Calu3 (cell line): ENCODE data around the gene ELMOD3. TPM values are rescaled to one million over a fixed set of nuclear protein-coding genes. Genes with fewer than 3 reads are reported as not detected.

ENCODE experiments used
- BruUV-seq: library from RNA; stranded (reverse); fragments of 400-500 nt; replicated peaks from 2 replicates; lab custom pipeline; 2021; lab: Mats Ljungman, UMichigan
- CTCF ChIA-PET: fragments of 300-600 bp; sonication (Branson Sonifier 250); formaldehyde crosslinking; loops from one replicate; lab custom pipeline; 2022; ENCODE audit warnings: antibody characterized with exemption; lab: Charles Lee
- DNase-seq: peaks from one replicate; pipeline ENCODE4 v3.0.0; 2022
- H3K27ac Mint-ChIP-seq: one replicate; pipeline ENCODE4 v1.8.0; 2022; ENCODE audit warnings: mixed read lengths; ENCODE audit not compliant: unreplicated experiment
- H3K27me3 Mint-ChIP-seq: one replicate; pipeline ENCODE4 v1.8.0; 2022; ENCODE audit warnings: mixed read lengths; ENCODE audit not compliant: unreplicated experiment
- H3K36me3 Mint-ChIP-seq: one replicate; pipeline ENCODE4 v1.8.0; 2022; ENCODE audit warnings: mild to moderate bottlenecking, moderate library complexity, mixed read lengths; ENCODE audit not compliant: insufficient read depth, unreplicated experiment
- H3K4me1 Mint-ChIP-seq: one replicate; pipeline ENCODE4 v1.8.0; 2022; ENCODE audit warnings: mild to moderate bottlenecking, low read depth, mixed read lengths; ENCODE audit not compliant: unreplicated experiment
- H3K4me3 Mint-ChIP-seq: one replicate; pipeline ENCODE4 v1.8.0; 2022; ENCODE audit warnings: mild to moderate bottlenecking, low read depth, moderate library complexity, mixed read lengths; ENCODE audit not compliant: unreplicated experiment
- H3K9me3 Mint-ChIP-seq: one replicate; pipeline ENCODE4 v1.8.0; 2022; ENCODE audit warnings: low read depth, mixed read lengths; ENCODE audit not compliant: unreplicated experiment
- intact Hi-C: fragments of 100-400 bp; cut with micrococcal nuclease; formaldehyde crosslinking; loops from one replicate; pipeline ENCODE4 v1.10.0; 2022; ENCODE audit not compliant: unreplicated experiment
- total RNA-seq: library from RNA; stranded (reverse); gene quantifications from 2 replicates; pipeline ENCODE4 v1.2.3, GENCODE V29; 2022
- TF ChIP-seq, protein P1 (sequence below): fragments of 200-600 bp; IDR thresholded peaks from one replicate; pipeline ENCODE4 v1.8.0; 2022; ENCODE audit warnings: antibody characterized with exemption; ENCODE audit not compliant: unreplicated experiment

Gene ELMOD3
- total RNA-seq, 1 experiment from 2014 or later, result 12.9 TPM

DNA sequence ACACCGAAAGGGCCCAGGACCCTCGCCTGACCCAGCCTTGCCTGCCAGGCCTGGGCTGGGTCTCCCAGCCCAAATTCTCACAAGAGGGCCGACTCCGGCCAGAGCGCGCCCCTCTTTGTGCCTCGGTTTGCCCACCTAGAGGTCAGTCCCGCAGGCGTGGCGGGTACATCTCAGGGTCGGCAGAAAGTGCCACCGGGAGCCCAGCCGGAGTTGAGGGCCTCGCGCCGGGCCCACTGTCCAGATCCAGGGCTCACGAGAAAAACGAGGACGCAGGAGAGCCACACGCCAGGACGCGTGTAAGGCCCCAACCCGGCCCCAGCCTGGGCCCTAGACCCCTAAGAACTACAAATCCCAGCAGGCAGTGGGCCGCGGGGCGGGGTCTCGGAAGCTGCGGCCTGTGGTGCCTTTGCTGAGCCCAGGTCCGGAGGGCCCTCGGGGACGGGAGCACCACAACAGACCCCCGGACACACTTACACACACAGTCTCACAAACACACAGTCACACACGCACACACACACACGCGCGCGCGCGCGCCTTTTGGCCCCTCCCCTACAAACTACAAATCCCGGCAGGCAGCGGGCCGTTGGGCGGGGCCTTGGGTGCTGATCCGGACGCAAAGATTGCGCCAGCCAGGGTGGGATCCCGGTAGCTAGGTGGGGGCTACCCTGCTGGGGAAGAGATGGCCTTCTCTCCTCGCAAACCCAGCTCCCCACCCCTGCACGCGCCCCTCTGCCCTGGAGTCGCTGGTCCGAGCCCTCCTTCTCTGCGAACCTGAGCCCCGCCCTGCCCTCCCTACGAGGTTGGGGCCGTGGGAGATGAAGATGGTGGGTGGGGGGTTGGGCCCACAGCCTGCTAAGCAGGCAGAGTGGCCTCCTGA is 63.8 kb downstream of the ELMOD3 start, which contains the start of gene SH2D6:
Gene SH2D6 (plus strand): TSS at position 583 of the 877 bp plus-strand sequence. CDS start 10,752 bp downstream, outside the sequence.
- peak within 1 kb of the TSS; percentile 55 for H3K27ac Mint-ChIP-seq
- no peaks in the 10 kb centered on the region for H3K27me3 Mint-ChIP-seq
- H3K36me3 Mint-ChIP-seq, result peaks cover 59% of the 10 kb centered on the region
- H3K4me1 Mint-ChIP-seq, result peaks cover 50% of the 10 kb centered on the region
- peak; percentile 87 for DNase-seq
- BruUV-seq, result no TSS peak
- TF ChIP-seq, protein P1, sequence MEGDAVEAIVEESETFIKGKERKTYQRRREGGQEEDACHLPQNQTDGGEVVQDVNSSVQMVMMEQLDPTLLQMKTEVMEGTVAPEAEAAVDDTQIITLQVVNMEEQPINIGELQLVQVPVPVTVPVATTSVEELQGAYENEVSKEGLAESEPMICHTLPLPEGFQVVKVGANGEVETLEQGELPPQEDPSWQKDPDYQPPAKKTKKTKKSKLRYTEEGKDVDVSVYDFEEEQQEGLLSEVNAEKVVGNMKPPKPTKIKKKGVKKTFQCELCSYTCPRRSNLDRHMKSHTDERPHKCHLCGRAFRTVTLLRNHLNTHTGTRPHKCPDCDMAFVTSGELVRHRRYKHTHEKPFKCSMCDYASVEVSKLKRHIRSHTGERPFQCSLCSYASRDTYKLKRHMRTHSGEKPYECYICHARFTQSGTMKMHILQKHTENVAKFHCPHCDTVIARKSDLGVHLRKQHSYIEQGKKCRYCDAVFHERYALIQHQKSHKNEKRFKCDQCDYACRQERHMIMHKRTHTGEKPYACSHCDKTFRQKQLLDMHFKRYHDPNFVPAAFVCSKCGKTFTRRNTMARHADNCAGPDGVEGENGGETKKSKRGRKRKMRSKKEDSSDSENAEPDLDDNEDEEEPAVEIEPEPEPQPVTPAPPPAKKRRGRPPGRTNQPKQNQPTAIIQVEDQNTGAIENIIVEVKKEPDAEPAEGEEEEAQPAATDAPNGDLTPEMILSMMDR, result no peak
- intact Hi-C loops, result no loop called here
- CTCF ChIA-PET, result interaction anchor here (0.5 to 4.5 kb wide), 6 partner anchors 64 to 143 kb away, joined by 3 to 66 read pairs (median 3); partner anchors contain the start of genes ELMOD3 and GGCX
- no peaks in the 10 kb centered on the region for H3K9me3 Mint-ChIP-seq
- peak within 1 kb of the TSS; percentile 83 for H3K4me3 Mint-ChIP-seq

DNA sequence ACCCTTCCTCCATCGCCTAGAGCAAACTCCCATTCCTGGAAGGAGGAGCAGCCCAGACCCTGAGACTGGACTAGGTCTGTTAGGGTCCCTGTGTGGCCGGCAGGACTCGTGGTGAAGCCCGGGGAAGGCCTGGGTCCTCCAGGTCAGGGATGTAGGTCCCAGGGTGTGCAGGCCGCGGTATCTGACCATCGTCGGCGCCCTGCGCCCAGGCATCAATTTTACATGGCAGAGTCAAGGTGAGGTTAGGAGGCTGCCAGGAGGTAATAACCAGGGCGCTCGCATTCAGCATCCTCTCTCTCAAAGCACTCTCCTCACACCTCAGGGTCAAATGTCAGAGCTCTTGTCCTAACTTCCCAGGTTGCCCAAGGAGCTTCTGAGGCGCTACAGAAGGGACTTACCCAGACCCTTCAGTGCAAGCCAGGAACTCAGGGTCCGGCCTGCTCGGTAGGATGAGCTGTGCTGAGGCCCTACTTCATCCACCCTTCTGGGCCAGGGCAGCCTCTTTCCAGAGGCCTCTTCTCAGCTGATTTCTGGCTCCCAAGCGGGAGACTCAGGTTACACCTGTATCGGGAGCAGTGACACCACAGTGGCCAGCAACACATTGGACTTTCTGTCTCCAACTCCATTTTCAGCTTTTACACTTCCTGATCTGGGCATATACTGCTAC is 64.6 kb downstream of the ELMOD3 start:
- TSS peak; percentile 74 for BruUV-seq
- TF ChIP-seq, protein P1, result no peak

DNA sequence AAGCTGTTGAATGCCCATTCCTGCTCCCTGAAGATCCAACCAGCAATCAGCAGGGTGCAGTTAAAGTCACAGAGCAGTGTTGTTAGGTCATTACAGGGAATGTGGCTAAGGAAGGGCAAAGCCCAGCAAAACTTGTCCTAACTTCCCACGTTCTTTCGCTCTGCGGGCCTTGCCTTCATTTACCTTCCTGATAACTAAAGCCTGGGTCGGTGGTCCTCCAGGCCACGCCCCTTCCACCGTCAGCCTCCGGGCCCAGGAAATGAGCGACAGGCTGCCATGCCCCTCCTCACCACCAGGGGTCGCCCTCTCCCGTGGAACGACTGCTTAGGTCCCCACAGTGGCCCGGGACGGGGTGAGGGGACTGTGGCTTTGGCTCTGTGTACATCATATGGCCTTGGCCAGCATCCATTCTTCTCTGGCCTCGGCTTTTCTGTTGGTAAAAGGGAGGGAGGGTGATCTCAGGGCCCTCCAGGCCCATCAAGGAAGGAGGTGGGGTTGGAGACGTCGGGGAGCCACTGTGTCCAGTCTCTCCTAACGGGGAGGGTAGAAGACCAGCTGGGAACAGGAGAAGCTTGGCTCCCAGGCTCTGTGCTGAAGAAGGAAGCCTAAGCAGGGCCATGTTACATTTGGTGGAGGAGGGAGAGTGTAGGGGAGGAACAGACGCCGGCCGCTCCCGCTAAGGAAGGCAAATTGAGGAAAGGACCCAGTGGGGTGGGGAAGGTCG is 66.1 kb downstream of the ELMOD3 start:
- peak overlapping the region; percentile 56 for H3K4me3 Mint-ChIP-seq
- TF ChIP-seq, protein P1, result peak; percentile 97
- no TSS peak for BruUV-seq
- peaks cover 37% of the 10 kb centered on the region for H3K4me1 Mint-ChIP-seq
- DNase-seq, result peak; percentile 94
- CTCF ChIA-PET, result interaction anchor here (0.6 to 4.5 kb wide), 17 partner anchors 48 to 146 kb away, joined by 3 to 66 read pairs (median 3); partner anchors contain the start of gene MAT2A
- no peaks in the 10 kb centered on the region for H3K9me3 Mint-ChIP-seq
- peak overlapping the region; percentile 84 for H3K27ac Mint-ChIP-seq
- peaks cover 46% of the 10 kb centered on the region for H3K36me3 Mint-ChIP-seq
- no peaks in the 10 kb centered on the region for H3K27me3 Mint-ChIP-seq
- intact Hi-C loops, result loop anchor here (1.0 to 2.0 kb wide), 3 partner anchors 82 to 132 kb away; partner anchors contain the start of gene MAT2A

More for the DNA sequence above, 64.6 kb downstream of the ELMOD3 start:
- H3K27me3 Mint-ChIP-seq, result no peaks in the 10 kb centered on the region
- H3K36me3 Mint-ChIP-seq, result peaks cover 55% of the 10 kb centered on the region
- peaks cover 47% of the 10 kb centered on the region for H3K4me1 Mint-ChIP-seq
- H3K27ac Mint-ChIP-seq, result peak overlapping the region; percentile 55
- peak overlapping the region; percentile 83 for H3K4me3 Mint-ChIP-seq
- CTCF ChIA-PET, result interaction anchor here (0.5 to 4.5 kb wide), 15 partner anchors 43 to 201 kb away, joined by 3 to 66 read pairs (median 3); partner anchors contain the start of genes ELMOD3, GGCX and MAT2A
- no peaks in the 10 kb centered on the region for H3K9me3 Mint-ChIP-seq
- peak; percentile 40 for DNase-seq
- intact Hi-C loops, result no loop called here
